CD4-positive, alpha-beta T cell (primary cell): ENCODE results near the gene SYT17. TPM values are rescaled to one million over a fixed set of nuclear protein-coding genes. Genes with fewer than 3 reads are reported as not detected.

ENCODE experiments used
- ATAC-seq: fragments of 200-7000 bp; cut with Tn5 transposase; one replicate; pipeline ENCODE4 v1.10.0; 2022; ENCODE audit warnings: mild to moderate bottlenecking; ENCODE audit not compliant: poor library complexity
- CTCF ChIA-PET: fragments of 350-600 bp; sonication (Branson Sonifier 250); formaldehyde crosslinking; loops from one replicate; lab custom pipeline; 2021; ENCODE audit warnings: antibody characterized with exemption, inconsistent platforms; lab: Charles Lee
- POLR2A ChIA-PET: fragments of 350-600 bp; sonication (Branson Sonifier 250); formaldehyde crosslinking; loops from one replicate; lab custom pipeline; 2021; ENCODE audit warnings: antibody characterized with exemption, inconsistent platforms; lab: Charles Lee
- DNase-seq, 14 experiments: peaks; one replicate each; pipeline ENCODE4 v3.0.0-alpha.2; 2013 to 2020; ENCODE audit warnings: mixed read lengths in 2 of 14
- H3K27ac ChIP-seq, 2 donors: one replicate each; pipeline versions ENCODE4 v1.5.1 to v1.7.0; 2013; ENCODE audit warnings: low read length in 2 of 2, low read depth in 1 of 2, mild to moderate bottlenecking in 1 of 2
- H3K27me3 ChIP-seq, 2 experiments: 1 replicate in 1 of 2; 2 replicates in 1 of 2; pipeline versions ENCODE4 v1.6.1 to v1.7.0; 2013; ENCODE audit warnings: low read length in 2 of 2, control low read depth in 1 of 2, mild to moderate bottlenecking in 1 of 2, moderate library complexity in 1 of 2; ENCODE audit not compliant: insufficient read depth in 2 of 2, control insufficient read depth in 1 of 2
- H3K36me3 ChIP-seq: one replicate; pipeline ENCODE4 v1.6.1; 2013; ENCODE audit warnings: low read length, control low read depth; ENCODE audit not compliant: insufficient read depth
- H3K4me1 ChIP-seq: one replicate; pipeline ENCODE4 v1.6.1; 2013; ENCODE audit warnings: low read length, control low read depth; ENCODE audit not compliant: insufficient read depth
- H3K4me3 ChIP-seq: one replicate; pipeline ENCODE4 v1.5.1; 2013; ENCODE audit warnings: mild to moderate bottlenecking, low read length, moderate library complexity
- H3K9me3 ChIP-seq, 2 experiments: 1 replicate in 1 of 2; 2 replicates in 1 of 2; pipeline versions ENCODE4 v1.6.1 to v1.7.0; 2013; ENCODE audit warnings: low read length in 2 of 2, mild to moderate bottlenecking in 2 of 2, control low read depth in 1 of 2, moderate library complexity in 1 of 2; ENCODE audit not compliant: control insufficient read depth in 1 of 2, insufficient read depth in 1 of 2
- H3K27ac Mint-ChIP-seq: one replicate; pipeline ENCODE4 v1.8.0; 2020; ENCODE audit warnings: mixed read lengths
- H3K27me3 Mint-ChIP-seq: one replicate; pipeline ENCODE4 v1.8.0; 2021; ENCODE audit warnings: mixed read lengths
- H3K36me3 Mint-ChIP-seq: one replicate; pipeline ENCODE4 v1.8.0; 2021; ENCODE audit warnings: low read depth, mixed read lengths
- H3K4me1 Mint-ChIP-seq: one replicate; pipeline ENCODE4 v1.8.0; 2021; ENCODE audit warnings: low read depth, mixed read lengths
- H3K4me3 Mint-ChIP-seq: one replicate; pipeline ENCODE4 v1.8.0; 2020; ENCODE audit warnings: mild to moderate bottlenecking, mixed read lengths
- H3K9me3 Mint-ChIP-seq: one replicate; pipeline ENCODE4 v1.8.0; 2020; ENCODE audit warnings: mixed read lengths
- CTCF ChIP-seq: fragments of 200-600 bp; IDR thresholded peaks from one replicate; pipeline ENCODE4 v1.8.0; 2022; ENCODE audit warnings: antibody characterized with exemption, mild to moderate bottlenecking
- intact Hi-C, 2 experiments: fragments of 100-400 bp; cut with DNase I in 1 of 2; cut with micrococcal nuclease in 1 of 2; formaldehyde crosslinking; loops; one replicate each; pipeline versions ENCODE4 v1.15.1 to v1.9.0; 2023 to 2025; cut with DNase I, micrococcal nuclease
- total RNA-seq, 174 experiments: library from RNA in 2 of 174; stranded (reverse) in 2 of 174; gene quantifications; one replicate each; pipeline ENCODE4 v1.2.3 and lab custom pipeline; 2021 to 2026

SYT17 gene
- total RNA-seq, 2 experiments from 2014 or later = not detected

GRCh38 chr16:19142939-19143598 is 25.0 kb upstream of the SYT17 start:
- peaks cover 24% of the 10 kb centered on the region for H3K27me3 Mint-ChIP-seq
- H3K9me3 ChIP-seq = peaks cover 6% of the 10 kb centered on the region in 2 experiments
- peaks cover 9 to 13% of the 10 kb centered on the region in 2 experiments for H3K27me3 ChIP-seq
- no peak for ATAC-seq
- ChIA-PET POLR2A (no interaction called here), CTCF (no interaction called here)
- no peaks in the 10 kb centered on the region for H3K4me1 Mint-ChIP-seq
- no peak overlapping the region for H3K27ac ChIP-seq
- H3K27ac Mint-ChIP-seq = no peak overlapping the region
- no peaks in the 10 kb centered on the region for H3K36me3 ChIP-seq
- no peak for DNase-seq
- H3K4me1 ChIP-seq = no peaks in the 10 kb centered on the region
- intact Hi-C loops = no loop called here
- no peaks in the 10 kb centered on the region for H3K9me3 Mint-ChIP-seq
- TF ChIP-seq CTCF = no peak
- no peak overlapping the region for H3K4me3 Mint-ChIP-seq
- H3K4me3 ChIP-seq = no peak overlapping the region
- no peaks in the 10 kb centered on the region for H3K36me3 Mint-ChIP-seq

- no peak for TF ChIP-seq CTCF
- Histone ChIP-seq H3K9me3 (peaks cover 6% of the 10 kb centered on the region in 2 experiments), H3K4me1 (no peaks in the 10 kb centered on the region), H3K4me3 (no peak overlapping the region), H3K27ac (no peak overlapping the region), H3K27me3 (peaks cover 9 to 13% of the 10 kb centered on the region in 2 experiments), H3K36me3 (no peaks in the 10 kb centered on the region)
- H3K9me3 Mint-ChIP-seq = no peaks in the 10 kb centered on the region
- intact Hi-C loops = no loop called here
- no peak overlapping the region for H3K27ac Mint-ChIP-seq
- DNase-seq (no peak), ATAC-seq (no peak)
- no peaks in the 10 kb centered on the region for H3K4me1 Mint-ChIP-seq
- POLR2A ChIA-PET = no interaction called here
- H3K27me3 Mint-ChIP-seq = peaks cover 29% of the 10 kb centered on the region
- H3K4me3 Mint-ChIP-seq = no peak overlapping the region
- CTCF ChIA-PET = no interaction called here
- no peaks in the 10 kb centered on the region for H3K36me3 Mint-ChIP-seq
Measured at GRCh38 chr16:19143599-19143956, 24.5 kb upstream of the SYT17 start.

GRCh38 chr16:19145010-19145409 is 23.0 kb upstream of the SYT17 start:
- H3K36me3 ChIP-seq = no peaks in the 10 kb centered on the region
- POLR2A ChIA-PET = no interaction called here
- DNase-seq (no peak), ATAC-seq (no peak)
- H3K27ac ChIP-seq = no peak overlapping the region
- H3K4me1 Mint-ChIP-seq = no peaks in the 10 kb centered on the region
- H3K4me3 ChIP-seq = no peak overlapping the region
- no peak for TF ChIP-seq CTCF
- H3K4me1 ChIP-seq = no peaks in the 10 kb centered on the region
- peaks cover 6% of the 10 kb centered on the region in 2 experiments for H3K9me3 ChIP-seq
- H3K9me3 Mint-ChIP-seq = peaks cover 2% of the 10 kb centered on the region
- H3K36me3 Mint-ChIP-seq = no peaks in the 10 kb centered on the region
- CTCF ChIA-PET = interaction anchor here (0.7 kb wide), 1 partner anchor 14 kb away, joined by 3 read pairs; no protein-coding TSS in a partner anchor
- H3K27ac Mint-ChIP-seq = no peak overlapping the region
- no peak overlapping the region for H3K4me3 Mint-ChIP-seq
- peaks cover 40% of the 10 kb centered on the region for H3K27me3 Mint-ChIP-seq
- intact Hi-C loops = no loop called here
- peaks cover 7 to 17% of the 10 kb centered on the region in 2 experiments for H3K27me3 ChIP-seq
